Measurements from ENCODE around the gene DAAM1.

DNA sequence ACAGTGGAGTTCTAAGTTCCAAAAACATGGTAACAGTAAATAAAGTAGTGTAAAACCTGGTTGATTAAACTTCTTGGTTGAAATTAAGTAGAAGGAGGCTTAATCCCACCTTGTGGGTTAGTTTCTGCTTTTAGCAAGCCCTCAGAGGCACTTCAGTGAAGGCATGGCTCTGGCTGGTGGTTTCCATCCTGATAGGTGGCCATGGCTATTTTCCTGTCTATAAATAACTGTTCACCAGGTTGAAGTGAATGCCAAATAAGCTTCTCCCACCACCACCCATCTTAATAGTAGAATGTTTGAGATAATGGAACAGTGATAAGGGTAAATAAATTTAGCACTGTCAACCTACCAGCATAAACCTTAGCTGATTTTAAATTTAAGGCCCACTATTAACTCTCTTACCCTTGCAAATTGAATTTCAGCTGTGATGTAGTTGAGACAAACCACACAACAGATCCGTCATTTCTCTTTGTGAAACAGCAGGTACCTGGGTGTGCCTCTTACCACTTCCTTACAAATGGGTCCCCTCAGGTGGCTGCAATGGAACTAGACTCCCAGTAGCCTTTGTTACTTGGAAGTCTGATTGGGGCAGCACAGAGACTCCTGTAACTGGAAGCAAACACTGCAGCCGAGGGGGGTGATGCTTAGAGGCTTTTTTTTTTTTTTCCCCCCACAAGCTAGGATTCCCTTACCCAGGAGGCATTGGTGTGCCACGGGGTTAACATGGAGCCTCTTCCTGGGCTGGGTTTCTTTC lies 41.4 kb downstream of the DAAM1 start:
- TF ChIP-seq CTCF (IDR thresholded peaks at IDR 0.05) (no peak), POLR2A (IDR thresholded peaks at IDR 0.05) (no peak)
